GM12878 (cell line): ENCODE data around the gene SIRT3. TPM values are rescaled to one million over a fixed set of nuclear protein-coding genes. Genes with fewer than 3 reads are reported as not detected.

Experiments
- CBX3 ChIP-seq: fragments of 200-600 bp; sonication (generic); IDR thresholded peaks from 2 replicates; pipeline ENCODE4 v1.6.1; 2016; ENCODE audit warnings: low read depth, borderline replicate concordance
- EGR1 ChIP-seq, 2 experiments: IDR thresholded peaks; 1 replicate in 1 of 2; 2 replicates in 1 of 2; pipeline ENCODE4 v1.6.1; 2011 to 2012; ENCODE audit warnings: low read depth in 2 of 2, low read length in 2 of 2, borderline replicate concordance in 1 of 2, mild to moderate bottlenecking in 1 of 2, moderate library complexity in 1 of 2
- EZH2 ChIP-seq: IDR thresholded peaks from 2 replicates; pipeline ENCODE4 v1.6.1; 2012; ENCODE audit warnings: low read depth, mild to moderate bottlenecking, control low read depth, inconsistent platforms, low read length, borderline replicate concordance; ENCODE audit not compliant: control insufficient read depth
- IKZF1 ChIP-seq: fragments of 450-650 bp; conservative IDR thresholded peaks from 2 replicates; pipeline ENCODE4 v1.6.1; 2017; ENCODE audit warnings: antibody characterized with exemption, mild to moderate bottlenecking
- NKRF ChIP-seq: fragments of 450-650 bp; conservative IDR thresholded peaks from 2 replicates; pipeline ENCODE4 v1.6.1; 2017; ENCODE audit warnings: mild to moderate bottlenecking, moderate library complexity
- NR2C1 ChIP-seq: fragments of 450-650 bp; IDR thresholded peaks from 2 replicates; pipeline ENCODE4 v1.6.1; 2017; ENCODE audit warnings: antibody characterized with exemption, mild to moderate bottlenecking, moderate library complexity
- RBBP5 ChIP-seq: fragments of 200-600 bp; sonication (generic); conservative IDR thresholded peaks from 2 replicates; pipeline ENCODE4 v1.6.1; 2016
- SUZ12 ChIP-seq: fragments of 200-600 bp; sonication (generic); IDR thresholded peaks from one replicate; pipeline ENCODE4 v1.6.1; 2018; ENCODE audit warnings: antibody characterized with exemption, mild to moderate bottlenecking; ENCODE audit not compliant: unreplicated experiment
- WRNIP1 ChIP-seq: IDR thresholded peaks from 2 replicates; pipeline ENCODE4 v1.6.1; 2011; ENCODE audit warnings: low read depth, low read length, improper control_type of control experiment, borderline replicate concordance
- ZNF384 ChIP-seq: IDR thresholded peaks from 2 replicates; pipeline ENCODE4 v1.6.1; 2012; ENCODE audit warnings: low read depth, mild to moderate bottlenecking, low read length, improper control_type of control experiment, borderline replicate concordance
- ZZZ3 ChIP-seq: IDR thresholded peaks from 2 replicates; pipeline ENCODE4 v1.6.1; 2011; ENCODE audit warnings: low read depth; ENCODE audit not compliant: control insufficient read depth, insufficient read length
- polyA plus RNA-seq, 11 experiments: library from polyadenylated mRNA; depleted of rRNA in 4 of 11; unstranded in 6 of 11; stranded (reverse) in 5 of 11; fragments of >200 nt; fragmentation: Nextera tagmentation in 4 of 11; fragmentation: Illumina TruSeq in 1 of 11; extraction: Ambion mirVana in 4 of 11; extraction: Trizol in 1 of 11; gene quantifications; 1 replicate in 1 of 11; 2 replicates in 10 of 11; pipeline versions ENCODE4 v1.2.1 to v1.2.3, GENCODE V29; 2011 to 2016; ENCODE audit warnings: inconsistent platforms in 2 of 11, missing spikeins in 2 of 11, low read depth in 1 of 11
- total RNA-seq, 4 experiments: library from RNA; depleted of rRNA in 3 of 4; stranded (reverse); fragments of >200 nt in 3 of 4; fragmentation: Illumina TruSeq in 1 of 4; extraction: Trizol in 1 of 4; gene quantifications; 2 replicates each; pipeline versions ENCODE4 v1.2.1 to v1.2.3, GENCODE V29; 2013 to 2021

The SIRT3 gene
- total and polyA plus RNA-seq, 10 of the 15 experiments (the other 5 are each of a cell fraction or from before 2014, with no cell fraction given), result 0.90 to 23.2 (median 12.6) TPM

GRCh38 chr11:208181-208916, 27.8 kb downstream of the SIRT3 start (continued):
- TF ChIP-seq NKRF (peak; percentile 78), RBBP5 (no peak), WRNIP1 (no peak), ZNF384 (no peak), ZZZ3 (no peak), IKZF1 (no peak; the same call in 1 of the 2 replicates), SUZ12 (no peak), NR2C1 (peak; percentile 23; the same call in 1 of the 2 replicates), CBX3 (no peak), EGR1 (IDR thresholded peaks at IDR 0.05; ENCODE audit: borderline replicate concordance in 1 of 2, low read depth in 2 of 2, low read length in 2 of 2) (peak in 1 of 2 experiments; percentile 80; a peak in 2 of 3 replicates), EZH2 (no peak)
